ENCODE results near the gene FBXO4.
"Not testable (repeated sequence)": the region's sequence is repeated elsewhere in the genome, so short reads cannot be mapped to it uniquely, and the experiment has no call there.

FBXO4 gene

GRCh38 chr5:41924526-41924871, 582 bp upstream of the FBXO4 start:
- no peak for DNase-seq

GRCh38 chr5:41925555-41925951, 472 bp downstream of the FBXO4 start:
- no peak for DNase-seq

- DNase-seq: no peak
Measured at GRCh38 chr5:41927604-41928003, 2.5 kb downstream of the FBXO4 start.

- no peak for DNase-seq
Measured at GRCh38 chr5:41929035-41929434, 4.0 kb downstream of the FBXO4 start.

GRCh38 chr5:41932770-41933169, 7.7 kb downstream of the FBXO4 start:
- DNase-seq: no peak

- DNase-seq: no peak
Measured at GRCh38 chr5:41935544-41935943, 10.5 kb downstream of the FBXO4 start.

- no peak for DNase-seq
Measured at GRCh38 chr5:41940641-41941040, 15.6 kb downstream of the FBXO4 start.

GRCh38 chr5:41945332-41945955, 20.4 kb downstream of the FBXO4 start:
- not testable (repeated sequence) for DNase-seq

GRCh38 chr5:41951224-41951623, 26.1 kb downstream of the FBXO4 start:
- no peak for DNase-seq

GRCh38 chr5:41954286-41954685, 29.2 kb downstream of the FBXO4 start:
- no peak for DNase-seq

- DNase-seq: no peak
Measured at GRCh38 chr5:41955432-41956024, 30.4 kb downstream of the FBXO4 start.

- no peak for DNase-seq
Measured at GRCh38 chr5:41956943-41957342, 31.9 kb downstream of the FBXO4 start.

GRCh38 chr5:41960481-41960880, 35.4 kb downstream of the FBXO4 start:
- DNase-seq: no peak

- DNase-seq: no peak
Measured at GRCh38 chr5:41961736-41962135, 36.7 kb downstream of the FBXO4 start.

GRCh38 chr5:41962491-41962890, 37.4 kb downstream of the FBXO4 start:
- no peak for DNase-seq

GRCh38 chr5:41966401-41967105, 41.5 kb downstream of the FBXO4 start:
- DNase-seq: no peak

GRCh38 chr5:41967401-41967800, 42.3 kb downstream of the FBXO4 start:
- no peak for DNase-seq

- DNase-seq: no peak
Measured at GRCh38 chr5:41968153-41968723, 43.2 kb downstream of the FBXO4 start.

- DNase-seq: no peak
Measured at GRCh38 chr5:41973087-41973486, 48.0 kb downstream of the FBXO4 start.

GRCh38 chr5:41973887-41974286, 48.8 kb downstream of the FBXO4 start:
- no peak for DNase-seq

GRCh38 chr5:41978676-41979075, 53.6 kb downstream of the FBXO4 start:
- no peak for DNase-seq

- DNase-seq: no peak
Measured at GRCh38 chr5:41980396-41980795, 55.3 kb downstream of the FBXO4 start.

- no peak for DNase-seq
Measured at GRCh38 chr5:41980870-41981269, 55.8 kb downstream of the FBXO4 start.

- not testable (repeated sequence) for DNase-seq
Measured at GRCh38 chr5:41982858-41983257, 57.8 kb downstream of the FBXO4 start.
